Neural cell (in vitro differentiated cells): ENCODE results near the gene VSTM2B. TPM values are rescaled to one million over a fixed set of nuclear protein-coding genes. Genes with fewer than 3 reads are reported as not detected.

ENCODE experiments used
- H2AFZ ChIP-seq: fragments of 200-600, 300-800 bp; sonication (generic), shearing (Covaris generic); 2 replicates; pipeline ENCODE4 v1.6.0; 2014; ENCODE audit warnings: low read depth, mild to moderate bottlenecking, antibody characterized with exemption, low read length, moderate library complexity
- H3F3A ChIP-seq: fragments of 200-600 bp; shearing (Covaris generic); 2 replicates; pipeline ENCODE4 v1.6.1; 2016; ENCODE audit warnings: mild to moderate bottlenecking, moderate library complexity, mixed read lengths, antibody characterized with exemption, low read length; ENCODE audit not compliant: insufficient read depth, poor library complexity, severe bottlenecking
- H3K27ac ChIP-seq: fragments of 200-600, 300-800 bp; sonication (generic), shearing (Covaris generic); 2 replicates; pipeline ENCODE4 v1.5.1; 2014; ENCODE audit warnings: mild to moderate bottlenecking, low read length, moderate library complexity
- H3K27me3 ChIP-seq: fragments of 300-800, 200-600 bp; sonication (generic), shearing (Covaris generic); 2 replicates; pipeline ENCODE4 v1.6.0; 2014; ENCODE audit warnings: mild to moderate bottlenecking, low read depth, low read length, moderate library complexity; ENCODE audit not compliant: insufficient read depth
- H3K36me3 ChIP-seq: fragments of 300-800, 200-600 bp; sonication (generic), shearing (Covaris generic); 2 replicates; pipeline ENCODE4 v1.5.1; 2014; ENCODE audit warnings: mild to moderate bottlenecking, antibody characterized with exemption, low read length, moderate library complexity; ENCODE audit not compliant: insufficient read depth
- H3K4me2 ChIP-seq: fragments of 300-800, 200-600 bp; sonication (generic), shearing (Covaris generic); 2 replicates; pipeline ENCODE4 v1.6.0; 2014; ENCODE audit warnings: mild to moderate bottlenecking, low read length
- H3K4me3 ChIP-seq: fragments of 300-800, 200-600 bp; sonication (generic), shearing (Covaris generic); 2 replicates; pipeline ENCODE4 v1.5.1; 2014; ENCODE audit warnings: mild to moderate bottlenecking, low read length, moderate library complexity
- H3K79me2 ChIP-seq: fragments of 200-600 bp; shearing (Covaris generic); replicated peaks from 2 replicates; pipeline ENCODE4 v1.6.0; 2014; ENCODE audit warnings: mild to moderate bottlenecking, low read length, moderate library complexity; ENCODE audit not compliant: insufficient read depth
- H3K9ac ChIP-seq: fragments of 300-800, 200-600 bp; sonication (generic), shearing (Covaris generic); 2 replicates; pipeline ENCODE4 v1.6.1; 2016; ENCODE audit warnings: mild to moderate bottlenecking, low read length, mixed read lengths
- H3K9me2 ChIP-seq: fragments of 200-600 bp; shearing (Covaris generic); 2 replicates; pipeline ENCODE4 v1.6.1; 2016; ENCODE audit warnings: mild to moderate bottlenecking, low read length, mixed read lengths; ENCODE audit not compliant: insufficient read depth
- H3K9me3 ChIP-seq: fragments of 200-600, 300-800 bp; sonication (generic), shearing (Covaris generic); 2 replicates; pipeline ENCODE4 v1.6.1; 2016; ENCODE audit warnings: mild to moderate bottlenecking, mixed run types, low read length, moderate library complexity, mixed read lengths
- H4K20me1 ChIP-seq: fragments of 200-600 bp; shearing (Covaris generic); 2 replicates; pipeline ENCODE4 v1.6.1; 2016; ENCODE audit warnings: mild to moderate bottlenecking, mixed run types; ENCODE audit not compliant: insufficient read depth
- CTCF ChIP-seq: fragments of 450-650 bp; IDR thresholded peaks from 2 replicates; pipeline ENCODE4 v1.5.1; 2014; ENCODE audit warnings: antibody characterized with exemption, mild to moderate bottlenecking, moderate library complexity; ENCODE audit not compliant: poor library complexity, severe bottlenecking
- EP300 ChIP-seq: fragments of 450-650 bp; conservative IDR thresholded peaks from 2 replicates; pipeline ENCODE4 v1.6.1; 2014; ENCODE audit warnings: antibody characterized with exemption, mild to moderate bottlenecking, moderate library complexity; ENCODE audit not compliant: poor library complexity, severe bottlenecking
- EZH2 ChIP-seq: fragments of 200-600, 300-800 bp; shearing (Covaris generic), sonication (generic); IDR thresholded peaks from 2 replicates; pipeline ENCODE4 v1.6.1; 2014; ENCODE audit warnings: antibody characterized with exemption, low read length, borderline replicate concordance, mild to moderate bottlenecking; ENCODE audit not compliant: insufficient read depth, poor library complexity, severe bottlenecking
- MXI1 ChIP-seq: fragments of 450-650 bp; conservative IDR thresholded peaks from 2 replicates; pipeline ENCODE4 v1.6.1; 2014; ENCODE audit warnings: antibody characterized with exemption, mild to moderate bottlenecking; ENCODE audit not compliant: poor library complexity, severe bottlenecking
- POLR2AphosphoS5 ChIP-seq: IDR thresholded peaks from 2 replicates; pipeline ENCODE4 v1.6.1; 2012
- RAD21 ChIP-seq: fragments of 450-650 bp; conservative IDR thresholded peaks from 2 replicates; pipeline ENCODE4 v1.6.1; 2014; ENCODE audit warnings: antibody characterized with exemption, mild to moderate bottlenecking, moderate library complexity
- REST ChIP-seq: IDR thresholded peaks from 2 replicates; pipeline ENCODE4 v1.6.1; 2012; ENCODE audit warnings: borderline replicate concordance
- SMC3 ChIP-seq: fragments of 450-650 bp; conservative IDR thresholded peaks from 2 replicates; pipeline ENCODE4 v1.6.1; 2014; ENCODE audit warnings: antibody characterized with exemption, mild to moderate bottlenecking, moderate library complexity; ENCODE audit not compliant: poor library complexity
- TAF1 ChIP-seq: IDR thresholded peaks from 2 replicates; pipeline ENCODE4 v1.6.1; 2012; ENCODE audit warnings: low read depth
- polyA plus RNA-seq: library from polyadenylated mRNA; depleted of rRNA; stranded (reverse); fragments of >200 nt; gene quantifications from 2 replicates; pipeline ENCODE4 v1.2.3, GENCODE V29; 2014

VSTM2B gene
- polyA plus RNA-seq, 1 donor from 2014 or later, result 24.4 TPM

- Histone ChIP-seq H3K9ac (no peak overlapping the region), H3F3A (no peaks in the 10 kb centered on the region), H4K20me1 (no peaks in the 10 kb centered on the region), H3K9me3 (no peaks in the 10 kb centered on the region), H3K9me2 (no peaks in the 10 kb centered on the region), H3K4me2 (no peak overlapping the region), H3K36me3 (no peaks in the 10 kb centered on the region), H3K27me3 (no peaks in the 10 kb centered on the region), H2AFZ (no peak overlapping the region), H3K4me3 (no peak overlapping the region), H3K27ac (no peak overlapping the region), H3K79me2 (no peaks in the 10 kb centered on the region)
- TF ChIP-seq TAF1 (no peak), REST (no peak), CTCF (no peak), RAD21 (no peak), EZH2 (no peak), EP300 (no peak), SMC3 (no peak), POLR2AphosphoS5 (no peak), MXI1 (no peak)
Observed at GRCh38 chr19:29540114-29540513, 14.3 kb downstream of the VSTM2B start.

- H3K4me3 ChIP-seq, result no peak overlapping the region
- H3K9ac ChIP-seq, result no peak overlapping the region
- H3K27ac ChIP-seq, result no peak overlapping the region
- no peak overlapping the region for H2AFZ ChIP-seq
- H3K79me2 ChIP-seq, result no peaks in the 10 kb centered on the region
- H3K9me2 ChIP-seq, result no peaks in the 10 kb centered on the region
- no peaks in the 10 kb centered on the region for H4K20me1 ChIP-seq
- TF ChIP-seq EZH2 (no peak), SMC3 (no peak), REST (no peak), TAF1 (no peak), MXI1 (no peak), POLR2AphosphoS5 (no peak), EP300 (no peak)
- no peaks in the 10 kb centered on the region for H3K9me3 ChIP-seq
- H3K36me3 ChIP-seq, result no peaks in the 10 kb centered on the region
- H3F3A ChIP-seq, result no peaks in the 10 kb centered on the region
- no peak overlapping the region for H3K4me2 ChIP-seq
- no peaks in the 10 kb centered on the region for H3K27me3 ChIP-seq
Observed at GRCh38 chr19:29541473-29542253, 15.9 kb downstream of the VSTM2B start.
